ENCODE measurements around the gene ASCC3. TPM values are rescaled to one million over a fixed set of nuclear protein-coding genes. Genes with fewer than 3 reads are reported as not detected.

The ASCC3 gene
- total and polyA plus RNA-seq, 2 donors (not counting 3 experiments of a cell fraction or from before 2014, with no cell fraction given), result 15.7 to 57.2 TPM

- Histone ChIP-seq H3K27ac (ENCODE audit: insufficient read depth, low read depth, low read length) (no peak overlapping the region), H3K36me3 (ENCODE audit: control insufficient read depth in 2 of 2, extremely low read depth in 1 of 2, insufficient read depth in 2 of 2, low read length in 2 of 2) (no peaks in the 10 kb centered on the region), H2AFZ (ENCODE audit: low read depth, low read length) (no peak overlapping the region), H3K4me1 (ENCODE audit: control insufficient read depth, extremely low read depth, insufficient read depth, low read length) (no peaks in the 10 kb centered on the region), H3K9me3 (replicated peaks; ENCODE audit: control insufficient read depth, insufficient read depth, low read length) (no peaks in the 10 kb centered on the region), H3K9ac (replicated peaks; ENCODE audit: extremely low read depth, insufficient read depth, low read length) (no peak overlapping the region), H3K27me3 (ENCODE audit: control insufficient read depth in 2 of 2, insufficient read depth in 2 of 2, low read length in 2 of 2) (no peaks in the 10 kb centered on the region), H3K79me2 (ENCODE audit: control insufficient read depth, insufficient read depth, low read length) (no peaks in the 10 kb centered on the region), H3K9me1 (replicated peaks; ENCODE audit: control insufficient read depth, extremely low read depth, insufficient read depth, low read length) (no peaks in the 10 kb centered on the region), H3K4me3 (replicated peaks in 1 of 3; ENCODE audit: insufficient read depth in 1 of 3, low read depth in 1 of 3, low read length in 3 of 3) (no peak overlapping the region), H3K4me2 (ENCODE audit: insufficient read depth, low read length) (no peak overlapping the region), H4K20me1 (replicated peaks; ENCODE audit: control insufficient read depth, extremely low read depth, insufficient read depth, low read length) (no peaks in the 10 kb centered on the region)
- TF ChIP-seq, protein P1, sequence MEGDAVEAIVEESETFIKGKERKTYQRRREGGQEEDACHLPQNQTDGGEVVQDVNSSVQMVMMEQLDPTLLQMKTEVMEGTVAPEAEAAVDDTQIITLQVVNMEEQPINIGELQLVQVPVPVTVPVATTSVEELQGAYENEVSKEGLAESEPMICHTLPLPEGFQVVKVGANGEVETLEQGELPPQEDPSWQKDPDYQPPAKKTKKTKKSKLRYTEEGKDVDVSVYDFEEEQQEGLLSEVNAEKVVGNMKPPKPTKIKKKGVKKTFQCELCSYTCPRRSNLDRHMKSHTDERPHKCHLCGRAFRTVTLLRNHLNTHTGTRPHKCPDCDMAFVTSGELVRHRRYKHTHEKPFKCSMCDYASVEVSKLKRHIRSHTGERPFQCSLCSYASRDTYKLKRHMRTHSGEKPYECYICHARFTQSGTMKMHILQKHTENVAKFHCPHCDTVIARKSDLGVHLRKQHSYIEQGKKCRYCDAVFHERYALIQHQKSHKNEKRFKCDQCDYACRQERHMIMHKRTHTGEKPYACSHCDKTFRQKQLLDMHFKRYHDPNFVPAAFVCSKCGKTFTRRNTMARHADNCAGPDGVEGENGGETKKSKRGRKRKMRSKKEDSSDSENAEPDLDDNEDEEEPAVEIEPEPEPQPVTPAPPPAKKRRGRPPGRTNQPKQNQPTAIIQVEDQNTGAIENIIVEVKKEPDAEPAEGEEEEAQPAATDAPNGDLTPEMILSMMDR (IDR thresholded peaks at IDR 0.05; ENCODE audit: extremely low read depth in 1 of 2, insufficient read depth in 1 of 2, low read depth in 1 of 2, low read length in 2 of 2), result no peak
- TF ChIP-seq GATA2 (IDR thresholded peaks at IDR 0.05; ENCODE audit: insufficient read depth, insufficient read length, low read depth, low read length) (no peak), JUN (IDR thresholded peaks at IDR 0.05; ENCODE audit: borderline replicate concordance, insufficient read depth, insufficient read length, low read depth) (no peak), POLR2AphosphoS5 (IDR thresholded peaks at IDR 0.05; ENCODE audit: insufficient read depth, low read depth, low read length) (no peak), MYC (IDR thresholded peaks at IDR 0.05; ENCODE audit: low read depth, low read length) (no peak), FOS (IDR thresholded peaks at IDR 0.05; ENCODE audit: borderline replicate concordance, insufficient read depth, low read length) (no peak), POLR2A (IDR thresholded peaks at IDR 0.05; ENCODE audit: low read depth, low read length) (no peak), MAX (IDR thresholded peaks at IDR 0.05; ENCODE audit: insufficient read depth, insufficient read length) (no peak), EZH2 (IDR thresholded peaks at IDR 0.05; ENCODE audit: borderline replicate concordance, low read depth, low read length, severe bottlenecking) (no peak)
- POLR2A ChIA-PET, result no interaction called here
- intact Hi-C loops (cut with micrococcal nuclease) (no loop called here), dilution Hi-C loops (cut with MboI; ENCODE audit: extremely low pct_ligation_motif_present, low sequenced_read_pairs) (no loop called here)
- no TSS peak for BruUV-seq (replicated peaks)
- no peak for FAIRE-seq
- no peak for DNase-seq (ENCODE audit: low read depth, low spot score)
- CTCF ChIA-PET, result no interaction called here
Measured at GRCh38 chr6:100905067-100905466, 23.9 kb upstream of the ASCC3 start.
